HL-60 (cell line): ENCODE measurements around the gene FREM1.

Experiments used
- GABPA ChIP-seq: IDR thresholded peaks from 2 replicates; pipeline ENCODE4 v1.6.1; 2012; ENCODE audit warnings: low read depth
- POLR2AphosphoS5 ChIP-seq: IDR thresholded peaks from 2 replicates; pipeline ENCODE4 v1.6.1; 2012; ENCODE audit warnings: low read depth
- TF ChIP-seq, protein P1 (sequence below): IDR thresholded peaks from one replicate; pipeline ENCODE4 v1.5.1; 2011; ENCODE audit warnings: low read length, control low read depth, inconsistent platforms; ENCODE audit not compliant: insufficient read depth
- TF ChIP-seq, protein P2 (sequence below): IDR thresholded peaks from 2 replicates; pipeline ENCODE4 v1.6.1; 2012; ENCODE audit warnings: low read depth; ENCODE audit not compliant: insufficient replicate concordance

GRCh38 chr9:14836885-14837284 is 73.3 kb downstream of the FREM1 start:
- TF ChIP-seq, protein P1, sequence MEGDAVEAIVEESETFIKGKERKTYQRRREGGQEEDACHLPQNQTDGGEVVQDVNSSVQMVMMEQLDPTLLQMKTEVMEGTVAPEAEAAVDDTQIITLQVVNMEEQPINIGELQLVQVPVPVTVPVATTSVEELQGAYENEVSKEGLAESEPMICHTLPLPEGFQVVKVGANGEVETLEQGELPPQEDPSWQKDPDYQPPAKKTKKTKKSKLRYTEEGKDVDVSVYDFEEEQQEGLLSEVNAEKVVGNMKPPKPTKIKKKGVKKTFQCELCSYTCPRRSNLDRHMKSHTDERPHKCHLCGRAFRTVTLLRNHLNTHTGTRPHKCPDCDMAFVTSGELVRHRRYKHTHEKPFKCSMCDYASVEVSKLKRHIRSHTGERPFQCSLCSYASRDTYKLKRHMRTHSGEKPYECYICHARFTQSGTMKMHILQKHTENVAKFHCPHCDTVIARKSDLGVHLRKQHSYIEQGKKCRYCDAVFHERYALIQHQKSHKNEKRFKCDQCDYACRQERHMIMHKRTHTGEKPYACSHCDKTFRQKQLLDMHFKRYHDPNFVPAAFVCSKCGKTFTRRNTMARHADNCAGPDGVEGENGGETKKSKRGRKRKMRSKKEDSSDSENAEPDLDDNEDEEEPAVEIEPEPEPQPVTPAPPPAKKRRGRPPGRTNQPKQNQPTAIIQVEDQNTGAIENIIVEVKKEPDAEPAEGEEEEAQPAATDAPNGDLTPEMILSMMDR = no peak
- TF ChIP-seq, protein P2, sequence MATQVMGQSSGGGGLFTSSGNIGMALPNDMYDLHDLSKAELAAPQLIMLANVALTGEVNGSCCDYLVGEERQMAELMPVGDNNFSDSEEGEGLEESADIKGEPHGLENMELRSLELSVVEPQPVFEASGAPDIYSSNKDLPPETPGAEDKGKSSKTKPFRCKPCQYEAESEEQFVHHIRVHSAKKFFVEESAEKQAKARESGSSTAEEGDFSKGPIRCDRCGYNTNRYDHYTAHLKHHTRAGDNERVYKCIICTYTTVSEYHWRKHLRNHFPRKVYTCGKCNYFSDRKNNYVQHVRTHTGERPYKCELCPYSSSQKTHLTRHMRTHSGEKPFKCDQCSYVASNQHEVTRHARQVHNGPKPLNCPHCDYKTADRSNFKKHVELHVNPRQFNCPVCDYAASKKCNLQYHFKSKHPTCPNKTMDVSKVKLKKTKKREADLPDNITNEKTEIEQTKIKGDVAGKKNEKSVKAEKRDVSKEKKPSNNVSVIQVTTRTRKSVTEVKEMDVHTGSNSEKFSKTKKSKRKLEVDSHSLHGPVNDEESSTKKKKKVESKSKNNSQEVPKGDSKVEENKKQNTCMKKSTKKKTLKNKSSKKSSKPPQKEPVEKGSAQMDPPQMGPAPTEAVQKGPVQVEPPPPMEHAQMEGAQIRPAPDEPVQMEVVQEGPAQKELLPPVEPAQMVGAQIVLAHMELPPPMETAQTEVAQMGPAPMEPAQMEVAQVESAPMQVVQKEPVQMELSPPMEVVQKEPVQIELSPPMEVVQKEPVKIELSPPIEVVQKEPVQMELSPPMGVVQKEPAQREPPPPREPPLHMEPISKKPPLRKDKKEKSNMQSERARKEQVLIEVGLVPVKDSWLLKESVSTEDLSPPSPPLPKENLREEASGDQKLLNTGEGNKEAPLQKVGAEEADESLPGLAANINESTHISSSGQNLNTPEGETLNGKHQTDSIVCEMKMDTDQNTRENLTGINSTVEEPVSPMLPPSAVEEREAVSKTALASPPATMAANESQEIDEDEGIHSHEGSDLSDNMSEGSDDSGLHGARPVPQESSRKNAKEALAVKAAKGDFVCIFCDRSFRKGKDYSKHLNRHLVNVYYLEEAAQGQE = no peak
- TF ChIP-seq POLR2AphosphoS5 (no peak), GABPA (no peak)
